Brain pericyte (primary cell): ENCODE data around the gene WDR27.
A peak's percentile ranks its signal among the peaks of the same experiment; 100 is the strongest.

Experiments used
- DNase-seq: peaks from one replicate; pipeline ENCODE4 v3.0.0-alpha.2; 2012; ENCODE audit warnings: low read depth, low spot score

Gene WDR27

DNA sequence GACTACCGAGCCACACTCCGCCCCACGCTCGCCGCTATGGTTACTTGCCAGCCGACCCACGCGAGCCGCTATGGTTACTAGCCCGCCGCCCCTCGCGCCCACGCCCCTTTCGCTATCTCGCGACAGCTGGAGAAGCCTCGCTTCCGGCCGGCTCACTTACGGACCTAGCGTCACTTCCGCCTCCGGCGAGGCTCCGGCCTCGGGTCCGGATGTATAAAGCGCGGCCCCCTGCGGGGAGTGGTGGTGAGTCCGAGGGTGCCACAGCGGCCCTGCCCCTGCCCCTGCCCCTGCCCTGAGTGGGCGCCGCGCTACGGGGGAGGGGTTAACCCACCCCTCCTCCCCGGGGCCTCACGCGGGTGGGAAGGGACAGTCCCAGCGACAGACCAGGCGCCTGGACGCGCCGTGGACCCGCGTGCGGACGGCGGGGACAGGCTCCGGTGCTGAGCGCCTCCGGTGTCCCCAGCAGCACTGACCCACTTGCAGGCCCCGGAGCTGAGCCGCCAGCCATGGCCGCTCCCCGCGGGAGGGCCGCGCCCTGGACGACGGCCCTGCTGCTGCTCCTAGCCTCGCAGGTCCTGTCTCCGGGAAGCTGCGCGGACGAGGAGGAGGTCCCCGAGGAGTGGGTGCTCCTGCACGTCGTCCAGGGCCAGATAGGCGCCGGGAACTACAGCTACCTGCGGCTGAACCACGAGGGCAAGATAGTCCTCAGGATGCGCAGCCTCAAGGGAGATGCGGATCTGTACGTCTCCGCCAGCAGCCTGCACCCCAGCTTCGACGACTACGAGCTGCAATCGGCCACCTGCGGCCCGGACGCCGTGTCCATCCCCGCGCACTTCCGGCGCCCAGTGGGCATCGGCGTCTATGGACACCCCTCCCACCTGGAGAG is at the start of gene WDR27, which contains the start of gene C6orf120:
Gene WDR27, minus strand, starts transcription at position 76 of the 886 bp plus-strand sequence. CDS start 13,024 bp downstream, outside the sequence.
Gene C6orf120, plus strand, starts transcription at position 173 of the 886 bp plus-strand sequence. Its CDS starts 334 bp downstream, at position 507.
- peak; percentile 84 for DNase-seq

DNA sequence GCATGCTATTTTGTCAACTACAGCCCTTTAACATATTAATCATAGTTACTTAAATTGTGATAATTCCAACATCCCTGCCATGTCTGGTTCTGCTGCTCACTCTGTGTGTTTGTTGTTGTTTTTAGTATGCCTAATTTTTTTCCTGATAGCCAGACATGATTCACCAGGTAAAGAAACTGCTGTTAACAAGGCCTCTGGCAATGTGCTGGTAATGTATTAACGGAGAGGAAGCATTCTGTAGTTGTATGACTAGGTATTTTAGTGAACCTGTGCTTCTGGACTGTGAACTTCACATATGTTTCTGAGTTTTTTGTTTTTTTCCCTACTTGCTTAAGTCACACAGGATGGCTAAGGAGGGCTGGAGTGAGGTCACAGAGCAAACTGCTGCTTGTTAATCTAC is 44.7 kb upstream of the WDR27 start:
- DNase-seq: no peak

DNA sequence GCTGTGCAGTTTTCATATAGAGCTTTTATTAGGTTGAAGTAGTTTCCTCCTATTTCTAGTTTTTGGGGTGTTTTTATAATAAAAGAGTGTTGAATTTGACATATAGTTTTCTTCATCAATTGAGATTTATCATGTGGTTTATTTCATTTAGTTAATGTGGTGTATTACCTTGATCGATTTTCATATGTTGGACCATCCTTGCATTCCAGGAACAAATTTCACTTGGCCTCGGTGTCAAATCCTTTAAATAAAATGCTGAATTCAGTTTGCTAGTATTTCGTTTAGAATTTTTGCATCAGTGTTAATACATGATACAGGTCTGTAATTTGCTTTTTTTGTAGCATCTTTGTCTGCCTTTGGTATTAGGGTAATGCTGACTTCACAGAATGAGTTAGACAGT is 43.6 kb upstream of the WDR27 start:
- no peak for DNase-seq

DNA sequence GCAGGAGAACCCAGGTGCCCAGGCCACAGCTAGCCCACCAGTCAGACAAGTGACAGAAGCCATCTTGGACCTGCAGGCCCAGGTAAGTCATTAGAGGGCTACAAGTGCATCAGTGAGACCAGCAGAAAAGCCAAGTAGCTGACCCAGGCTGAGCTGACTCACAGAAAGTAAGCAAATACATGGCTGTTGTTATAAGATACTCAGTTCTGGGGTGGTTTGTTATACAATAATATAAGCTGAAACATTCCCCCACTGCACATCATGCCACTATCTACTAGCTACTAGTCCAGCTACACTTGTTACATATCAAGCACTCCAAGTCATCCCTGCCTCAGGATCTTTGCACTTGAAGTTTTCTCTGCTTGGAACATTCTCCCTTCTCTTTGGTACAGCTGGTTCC is 39.5 kb upstream of the WDR27 start:
- DNase-seq: no peak

DNA sequence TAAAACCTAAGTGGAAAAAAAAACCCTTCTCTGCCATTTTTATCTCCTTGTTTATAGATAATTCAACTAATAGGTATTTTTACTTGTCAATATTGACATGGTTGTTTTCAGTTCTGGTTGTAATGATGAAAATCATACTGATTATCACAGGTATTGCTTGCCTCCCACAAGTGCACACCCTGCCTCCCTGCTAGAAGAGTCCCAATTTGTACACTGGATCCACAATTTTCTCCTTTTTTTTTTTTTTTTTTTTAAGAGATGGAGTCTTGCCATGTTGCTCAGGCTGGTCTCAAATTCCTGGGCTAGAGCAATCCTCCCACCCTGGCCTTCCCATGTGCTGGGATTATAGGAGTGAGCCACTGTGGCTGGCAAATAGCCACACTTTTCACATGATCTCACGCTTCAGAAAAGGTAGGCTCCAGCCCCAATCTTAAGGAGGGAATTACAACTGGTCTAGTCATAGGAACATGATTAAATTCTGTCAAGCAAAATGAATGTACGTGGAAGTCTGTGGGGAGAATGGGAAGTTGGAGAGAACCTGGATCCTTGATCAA is 37.2 kb upstream of the WDR27 start:
- no peak for DNase-seq

DNA sequence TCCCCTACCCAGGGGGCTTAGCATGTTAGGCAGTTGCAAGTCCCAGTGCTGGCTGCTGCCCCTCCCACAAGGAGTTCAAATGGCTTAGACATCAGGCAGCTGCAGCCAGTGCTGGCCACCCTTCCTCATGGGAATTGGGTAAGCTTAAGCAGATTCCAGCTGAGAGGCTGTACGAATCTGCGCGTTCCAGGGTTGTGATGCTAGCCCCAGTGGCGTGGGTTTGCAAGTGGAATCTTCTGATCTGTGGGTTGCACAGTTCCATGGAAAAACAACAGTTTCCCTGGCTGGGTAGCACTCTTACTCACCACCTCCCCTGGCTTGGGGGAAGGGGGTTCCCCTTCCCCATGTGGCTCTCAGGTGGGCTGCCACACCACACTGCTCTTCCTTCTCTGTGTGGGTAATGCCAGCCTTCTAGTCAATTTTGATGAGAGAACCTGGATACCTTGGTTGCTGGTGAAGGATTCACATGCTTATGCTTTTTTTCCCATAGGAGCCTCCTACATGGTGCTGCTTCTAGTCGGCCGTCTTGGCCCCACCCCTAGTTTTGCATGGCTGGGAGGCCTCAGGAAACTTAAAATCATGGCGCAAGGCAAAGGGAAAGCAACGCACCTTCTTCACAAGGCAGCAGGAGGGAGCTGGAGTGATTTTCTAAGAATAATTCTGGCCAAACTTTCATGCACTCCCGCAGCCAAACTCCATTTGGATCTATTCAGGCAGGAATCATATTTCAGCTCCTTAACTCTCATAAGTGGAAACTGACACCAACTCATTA is 36.6 kb upstream of the WDR27 start:
- DNase-seq: no peak

DNA sequence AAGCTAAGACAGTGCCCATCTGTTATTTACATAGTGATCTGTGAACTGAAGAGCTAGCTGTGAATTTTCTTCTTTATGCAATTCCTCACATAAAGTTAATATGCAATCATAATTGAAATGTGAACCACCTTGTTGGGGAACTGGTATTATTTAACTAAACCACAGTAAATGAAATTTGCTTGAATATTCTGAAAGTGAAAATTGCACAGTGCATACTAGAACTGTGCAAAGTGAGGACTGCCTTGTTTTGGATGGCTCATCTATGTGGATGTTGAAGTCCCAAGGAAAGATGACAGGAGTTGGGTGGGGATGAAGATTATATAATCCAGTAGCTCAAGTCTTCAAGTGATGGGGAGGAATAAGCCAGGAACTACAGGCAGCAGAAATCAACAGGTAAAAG is 28.1 kb upstream of the WDR27 start:
- DNase-seq: no peak

DNA sequence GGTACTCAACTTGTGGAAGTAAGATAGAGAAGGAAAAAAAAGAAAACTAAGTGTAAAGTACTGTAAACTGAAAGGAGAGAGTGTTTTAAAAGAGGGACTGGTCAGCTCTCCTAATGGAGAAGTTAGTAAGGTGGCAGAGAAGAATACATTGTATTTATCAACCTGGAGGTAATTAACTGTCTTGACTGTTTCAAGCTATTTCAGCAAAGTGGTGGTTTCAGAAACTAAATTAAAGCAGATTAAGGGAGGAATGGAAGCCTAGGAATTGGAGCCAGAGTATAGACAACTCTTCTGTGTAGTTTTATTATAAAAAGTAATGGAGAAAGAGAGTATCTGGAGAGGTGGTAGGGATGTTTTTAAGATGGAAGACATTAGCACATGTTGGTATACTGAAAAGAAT is 25.1 kb upstream of the WDR27 start:
- no peak for DNase-seq

DNA sequence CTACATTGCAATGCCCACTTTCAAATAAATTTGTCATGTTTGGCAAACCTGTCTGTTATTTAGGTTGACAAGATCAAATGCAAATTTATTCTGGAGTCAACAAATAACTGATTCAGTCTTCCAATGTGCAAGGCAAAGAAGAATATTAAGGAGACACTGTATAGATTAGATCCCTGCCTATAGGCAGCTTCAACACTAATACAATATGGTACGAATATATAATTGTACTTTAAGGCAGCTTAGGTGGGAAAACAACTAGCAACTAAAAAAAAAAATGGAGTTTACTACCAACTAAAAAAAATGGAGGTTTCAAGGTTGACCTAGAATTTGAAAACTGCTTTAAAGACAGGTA is 24.2 kb upstream of the WDR27 start:
- DNase-seq: no peak

DNA sequence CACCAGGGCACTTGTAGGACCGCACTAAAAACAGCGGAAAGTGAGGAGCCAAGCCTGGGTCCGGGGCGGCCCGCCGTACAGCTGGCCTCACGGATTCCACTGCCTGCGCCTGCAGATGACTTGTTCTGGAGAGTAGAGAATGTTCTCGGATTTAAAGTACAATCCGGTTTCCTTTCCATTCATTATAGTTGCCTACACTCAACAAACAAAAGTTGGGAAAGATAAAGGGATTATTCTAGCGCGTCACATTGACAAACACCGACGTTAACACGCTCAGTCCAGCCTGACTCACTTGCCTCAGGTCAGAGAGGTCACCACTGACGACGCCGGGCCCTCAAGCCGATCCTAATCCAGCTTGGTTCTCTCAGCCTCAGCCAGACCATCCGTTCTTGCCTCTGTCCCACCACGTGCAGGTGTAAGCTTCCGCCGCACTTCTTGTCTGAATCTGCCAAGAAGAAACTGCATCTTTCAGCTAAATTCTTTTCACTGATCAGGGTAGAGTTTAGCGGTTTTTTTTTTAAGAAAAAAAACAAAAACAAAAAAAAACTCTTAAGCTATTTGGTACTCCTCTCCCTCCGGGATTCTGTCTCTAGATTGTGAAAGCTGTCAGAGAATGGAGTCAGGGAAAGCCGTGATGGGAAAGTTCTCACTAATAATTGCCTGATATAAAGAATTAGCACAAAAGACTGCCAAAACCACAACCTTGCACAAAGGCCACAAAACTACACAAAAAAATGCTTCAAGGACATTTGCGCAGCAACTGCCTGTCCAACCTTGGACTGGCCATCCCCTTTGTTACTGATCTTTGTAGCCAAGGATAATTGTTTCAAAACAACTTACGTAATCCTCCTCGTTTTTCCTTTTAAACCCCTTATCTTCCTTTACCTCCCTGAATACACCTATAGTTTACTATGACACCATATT is 23.6 kb upstream of the WDR27 start:
- DNase-seq: peak; percentile 22

DNA sequence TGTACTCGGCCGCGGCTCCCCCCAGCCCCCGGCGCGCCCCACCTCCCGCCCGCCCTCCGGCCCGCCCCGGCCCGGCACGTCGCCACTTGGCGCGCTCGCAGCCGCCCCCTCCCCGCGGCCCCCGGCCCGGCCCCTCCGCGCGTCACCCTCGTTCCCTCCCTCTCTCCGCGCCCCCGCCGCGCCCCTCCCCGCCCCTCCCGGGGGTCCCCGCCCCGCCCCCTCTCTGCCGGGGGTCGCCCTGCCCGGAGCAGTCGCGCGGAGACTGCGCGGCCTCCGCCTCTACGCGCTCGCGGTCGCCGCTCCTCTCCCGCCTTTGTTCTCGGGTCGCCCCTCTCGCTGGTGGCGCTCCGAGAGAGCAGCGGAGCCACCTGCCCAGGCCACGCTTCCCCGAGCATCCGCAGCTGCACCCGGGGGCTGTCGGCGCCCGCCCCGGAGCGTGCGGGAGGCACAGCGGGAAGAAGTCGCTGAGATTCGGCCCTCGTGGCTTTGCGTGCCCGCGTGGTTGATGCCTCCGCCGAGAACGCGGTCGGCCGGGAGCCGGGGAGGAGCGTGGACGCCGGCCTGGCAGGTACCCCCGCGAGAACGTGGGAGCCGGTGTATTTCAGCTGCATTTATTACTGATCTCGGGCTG is 22.8 kb upstream of the WDR27 start, which contains the start of gene PHF10:
Gene PHF10, minus strand, starts transcription at position 7 of the 631 bp plus-strand sequence. CDS start 569 bp downstream, outside the sequence.
- DNase-seq: peak; percentile 12

DNA sequence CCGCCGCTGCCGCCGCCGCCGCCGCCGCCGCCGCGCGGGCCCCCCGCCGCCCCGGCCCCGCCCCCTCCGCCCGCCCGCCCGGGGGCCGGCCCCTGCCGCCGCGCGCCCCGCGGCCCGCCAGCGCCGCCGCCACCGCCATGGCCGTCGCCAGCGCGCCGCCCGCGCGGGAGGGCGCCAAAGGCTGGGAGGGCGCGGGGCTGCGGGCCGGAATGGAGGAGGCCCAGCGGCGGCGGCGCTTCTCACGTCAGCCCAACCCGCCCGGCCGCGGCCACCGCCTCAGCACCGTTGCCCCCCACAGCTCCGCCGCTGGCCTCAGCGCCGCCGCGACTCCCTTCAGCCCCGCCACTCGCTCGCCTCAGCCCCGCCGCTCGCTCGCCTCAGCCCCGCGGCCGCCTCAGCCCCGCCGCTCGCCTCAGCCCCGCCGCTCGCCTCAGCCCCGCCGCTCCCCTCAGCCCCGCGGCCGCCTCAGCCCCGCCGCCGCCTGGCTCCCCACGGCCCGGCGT is 22.2 kb upstream of the WDR27 start:
- no peak for DNase-seq

DNA sequence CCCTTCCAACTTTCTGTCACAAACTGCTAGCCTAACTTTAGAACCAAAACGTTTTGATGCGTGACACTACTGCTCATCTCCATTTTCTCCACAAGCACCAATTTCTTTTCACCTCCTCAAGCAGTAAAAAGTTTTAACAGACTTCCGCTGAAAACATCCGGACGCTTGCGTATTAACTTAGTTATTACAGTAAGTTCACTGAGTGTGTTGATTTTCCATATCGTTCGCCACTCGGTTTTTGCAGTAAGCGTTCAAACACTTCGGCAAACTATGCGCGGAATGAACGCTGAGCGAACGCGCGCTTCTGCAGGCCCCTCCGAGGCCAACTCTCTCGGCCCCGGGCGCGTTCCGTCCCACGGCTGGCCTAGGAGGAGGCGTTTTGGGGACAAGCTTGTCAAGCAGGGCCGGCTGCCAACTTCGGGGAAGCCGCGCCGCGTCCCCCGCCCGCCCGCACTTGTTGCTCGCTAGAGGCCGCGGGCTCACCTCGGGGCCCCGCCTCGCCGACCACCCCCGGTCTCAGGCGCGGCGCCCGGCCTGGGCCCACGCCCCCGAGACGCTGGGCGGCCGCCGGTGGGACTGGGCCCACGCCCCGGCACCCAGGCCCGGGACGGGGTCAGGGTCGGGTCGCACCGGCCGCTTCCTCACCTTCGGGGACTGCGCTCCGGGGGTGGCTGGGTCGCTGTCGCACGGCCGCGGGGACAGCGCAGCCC is 21.5 kb upstream of the WDR27 start:
- DNase-seq: no peak

DNA sequence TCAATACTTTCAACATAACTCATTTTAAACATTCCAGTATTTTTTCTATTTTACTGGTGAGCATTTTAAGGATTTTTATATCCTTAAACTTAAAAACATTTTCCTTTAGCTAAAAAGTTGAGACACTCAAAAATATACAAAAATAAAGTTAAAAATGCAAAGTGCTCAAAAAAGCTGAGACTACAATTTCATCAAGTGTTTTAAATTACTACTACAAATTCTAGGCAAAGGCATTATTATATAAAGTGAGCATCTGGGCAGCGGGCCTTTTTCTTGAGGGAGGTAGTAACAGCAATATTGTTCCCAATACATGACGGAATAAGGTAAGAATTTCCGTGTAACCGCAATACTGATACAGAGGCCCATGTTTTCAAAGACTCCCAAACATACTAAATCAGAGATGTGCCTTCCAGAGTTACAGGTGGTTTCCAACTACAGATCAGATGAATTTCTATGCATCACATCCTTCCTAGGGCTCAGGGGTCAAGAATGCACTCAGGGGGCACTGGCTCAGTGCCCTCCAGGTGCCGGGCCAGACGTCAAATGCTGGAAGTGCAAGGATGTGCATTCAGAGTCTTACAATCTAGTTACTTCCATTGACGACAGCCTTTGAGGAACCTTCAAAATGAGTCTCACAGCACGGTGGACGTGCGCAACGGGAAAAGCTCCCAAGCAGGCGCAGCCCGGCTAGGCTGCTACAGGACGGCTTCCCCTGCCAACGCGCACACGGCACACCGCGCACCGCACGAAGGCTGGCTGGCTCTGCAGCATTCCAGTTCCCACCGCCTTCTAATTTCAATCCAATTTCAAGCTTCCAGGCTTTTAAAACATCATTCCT is 20.8 kb upstream of the WDR27 start:
- no peak for DNase-seq

DNA sequence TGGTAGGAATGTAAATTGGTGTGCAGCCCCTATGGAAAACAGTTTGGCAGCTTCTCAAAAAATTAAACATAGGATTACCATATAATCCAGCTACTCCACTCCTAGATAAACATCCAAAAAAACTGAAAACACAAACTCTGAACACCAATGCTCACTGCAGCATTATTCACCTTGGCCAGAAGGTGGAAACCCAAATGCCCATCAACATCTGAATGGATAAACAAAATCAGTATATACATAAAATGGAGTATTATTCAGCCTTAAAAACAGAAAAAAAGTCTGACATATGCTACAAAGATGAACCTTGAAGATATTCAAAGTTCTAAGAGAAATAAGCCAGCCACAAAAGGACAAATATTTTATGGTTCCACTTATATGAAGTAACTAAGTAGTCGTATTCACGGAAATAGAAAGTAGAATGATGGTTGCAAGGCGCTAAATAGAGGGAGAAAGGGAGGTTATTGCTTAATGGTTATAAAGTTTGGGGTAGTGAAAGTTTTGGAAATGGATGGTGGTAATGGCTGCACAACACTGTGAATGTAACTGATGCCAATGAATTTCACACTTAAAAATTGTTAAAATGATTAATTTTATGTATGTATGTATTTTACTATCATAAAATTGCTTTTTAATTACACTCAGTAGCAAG is 18.5 kb upstream of the WDR27 start:
- no peak for DNase-seq

DNA sequence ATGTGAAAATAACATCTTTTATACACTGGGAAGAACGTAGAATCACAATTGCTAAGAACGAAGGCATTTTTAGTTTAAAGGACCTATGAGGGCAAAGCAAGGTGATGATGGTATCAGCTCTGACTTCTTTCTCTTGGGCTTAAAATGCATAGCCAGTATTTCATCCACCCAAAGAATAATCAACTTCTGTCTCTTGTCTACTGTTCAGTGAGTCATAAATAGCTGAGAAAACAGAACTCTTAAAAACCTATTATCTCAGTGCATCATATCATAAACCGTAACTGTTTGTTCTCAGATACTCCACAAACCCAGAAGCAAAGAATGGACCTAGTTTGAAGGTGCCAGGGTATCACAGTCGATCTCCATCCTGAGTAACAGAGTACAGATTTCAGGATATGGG is 17.3 kb upstream of the WDR27 start:
- DNase-seq: no peak

DNA sequence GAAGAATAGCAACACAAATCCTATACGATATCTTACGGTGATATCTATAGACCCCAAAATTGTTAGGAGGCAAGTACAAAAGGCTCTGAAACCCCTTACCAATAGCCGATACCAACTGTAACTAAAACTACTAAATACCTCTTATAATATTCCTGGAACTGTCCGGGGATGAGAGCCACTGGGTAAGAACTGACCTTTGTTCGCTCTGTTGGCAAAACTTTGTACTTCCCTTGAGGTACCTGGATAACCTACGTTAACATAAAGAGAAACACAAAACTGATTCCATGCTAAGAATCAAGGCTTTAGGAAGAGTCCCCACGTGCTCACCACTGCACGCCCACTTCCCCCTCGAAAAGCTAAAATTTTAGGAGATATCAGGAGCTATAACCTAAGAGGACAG is 12.8 kb upstream of the WDR27 start:
- no peak for DNase-seq

DNA sequence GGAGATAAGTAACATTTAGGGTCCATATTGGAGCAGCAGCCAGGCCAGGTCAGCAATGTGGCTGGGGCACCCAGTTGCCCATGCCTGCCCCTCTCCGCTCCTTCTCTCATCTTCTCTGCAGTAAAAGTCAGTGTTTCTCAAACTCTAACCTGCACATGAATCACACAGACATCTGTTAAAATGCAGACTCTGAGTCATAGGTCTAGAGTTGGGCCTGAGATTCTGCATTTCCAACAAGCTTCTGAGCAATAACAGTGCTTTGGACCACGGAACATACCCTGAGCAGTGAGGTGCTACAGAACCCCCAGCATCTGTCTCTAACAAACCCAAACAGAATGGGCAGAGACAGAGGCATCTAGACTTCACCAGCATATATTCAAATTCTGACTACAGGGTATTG is 12.3 kb upstream of the WDR27 start:
- no peak for DNase-seq

DNA sequence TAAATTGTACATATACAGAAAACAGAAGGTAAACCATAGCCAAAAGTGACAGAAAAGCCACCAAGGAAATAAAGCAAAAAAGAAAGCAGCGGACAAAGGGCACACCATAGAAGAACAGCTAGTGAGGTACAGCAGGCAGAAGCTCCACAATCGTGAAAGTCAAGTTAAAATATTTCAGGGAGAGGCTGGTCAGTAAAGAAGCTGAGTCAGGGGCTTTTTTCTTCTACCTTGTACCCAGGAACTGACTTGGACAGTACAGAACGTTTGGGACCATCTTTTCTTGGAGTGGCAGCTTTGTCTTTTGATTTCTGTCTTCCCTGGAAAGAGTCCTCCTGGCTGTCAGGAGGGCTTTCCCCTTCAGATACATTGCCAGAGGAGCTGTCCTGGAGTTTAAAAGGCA is 8.2 kb upstream of the WDR27 start:
- DNase-seq: no peak
